Measurements from ENCODE around the gene RLN3.

DNA sequence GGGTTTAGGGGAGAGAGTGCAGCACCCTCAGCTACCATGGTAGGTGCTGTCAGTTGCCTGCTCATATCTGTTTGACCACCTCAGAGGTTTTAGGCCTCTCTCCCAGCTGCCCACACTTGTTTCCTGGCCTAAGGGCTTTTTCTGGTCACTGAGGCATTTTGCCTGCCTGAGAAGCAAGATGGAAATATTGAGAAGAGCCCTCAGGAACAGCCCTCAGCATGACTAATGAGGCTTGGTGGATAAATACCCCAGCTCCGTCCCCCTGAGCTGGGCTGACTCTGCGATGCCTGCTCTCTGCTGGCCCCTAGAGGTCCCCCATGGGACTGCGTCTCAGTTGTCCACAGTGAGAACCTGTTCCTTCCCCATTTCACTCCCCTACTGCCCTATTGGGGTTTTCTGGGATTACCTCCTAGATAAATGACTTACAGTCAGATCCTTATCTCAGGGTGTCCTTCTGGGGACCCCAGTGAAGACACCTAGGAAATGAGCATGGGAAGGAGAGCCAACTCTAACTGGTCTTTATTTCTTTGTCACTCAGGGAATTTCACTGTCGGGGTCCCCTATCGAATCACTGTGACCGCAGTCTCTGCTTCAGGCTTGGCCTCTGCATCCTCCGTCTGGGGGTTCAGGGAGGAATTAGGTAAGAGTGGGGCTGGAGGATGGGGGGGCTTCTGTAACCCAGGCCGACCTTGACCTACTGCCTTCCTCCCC lies 20.6 kb downstream of the RLN3 start:
- TF ChIP-seq, protein P1, sequence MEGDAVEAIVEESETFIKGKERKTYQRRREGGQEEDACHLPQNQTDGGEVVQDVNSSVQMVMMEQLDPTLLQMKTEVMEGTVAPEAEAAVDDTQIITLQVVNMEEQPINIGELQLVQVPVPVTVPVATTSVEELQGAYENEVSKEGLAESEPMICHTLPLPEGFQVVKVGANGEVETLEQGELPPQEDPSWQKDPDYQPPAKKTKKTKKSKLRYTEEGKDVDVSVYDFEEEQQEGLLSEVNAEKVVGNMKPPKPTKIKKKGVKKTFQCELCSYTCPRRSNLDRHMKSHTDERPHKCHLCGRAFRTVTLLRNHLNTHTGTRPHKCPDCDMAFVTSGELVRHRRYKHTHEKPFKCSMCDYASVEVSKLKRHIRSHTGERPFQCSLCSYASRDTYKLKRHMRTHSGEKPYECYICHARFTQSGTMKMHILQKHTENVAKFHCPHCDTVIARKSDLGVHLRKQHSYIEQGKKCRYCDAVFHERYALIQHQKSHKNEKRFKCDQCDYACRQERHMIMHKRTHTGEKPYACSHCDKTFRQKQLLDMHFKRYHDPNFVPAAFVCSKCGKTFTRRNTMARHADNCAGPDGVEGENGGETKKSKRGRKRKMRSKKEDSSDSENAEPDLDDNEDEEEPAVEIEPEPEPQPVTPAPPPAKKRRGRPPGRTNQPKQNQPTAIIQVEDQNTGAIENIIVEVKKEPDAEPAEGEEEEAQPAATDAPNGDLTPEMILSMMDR (IDR thresholded peaks at IDR 0.05): peak; percentile 44 to 56 (median 45)
- no peak for TF ChIP-seq POLR2A (IDR thresholded peaks at IDR 0.05)

Data from breast epithelium (tissue), 3 donors.